ENCODE measurements around the gene RHBDL1.

The RHBDL1 gene

DNA sequence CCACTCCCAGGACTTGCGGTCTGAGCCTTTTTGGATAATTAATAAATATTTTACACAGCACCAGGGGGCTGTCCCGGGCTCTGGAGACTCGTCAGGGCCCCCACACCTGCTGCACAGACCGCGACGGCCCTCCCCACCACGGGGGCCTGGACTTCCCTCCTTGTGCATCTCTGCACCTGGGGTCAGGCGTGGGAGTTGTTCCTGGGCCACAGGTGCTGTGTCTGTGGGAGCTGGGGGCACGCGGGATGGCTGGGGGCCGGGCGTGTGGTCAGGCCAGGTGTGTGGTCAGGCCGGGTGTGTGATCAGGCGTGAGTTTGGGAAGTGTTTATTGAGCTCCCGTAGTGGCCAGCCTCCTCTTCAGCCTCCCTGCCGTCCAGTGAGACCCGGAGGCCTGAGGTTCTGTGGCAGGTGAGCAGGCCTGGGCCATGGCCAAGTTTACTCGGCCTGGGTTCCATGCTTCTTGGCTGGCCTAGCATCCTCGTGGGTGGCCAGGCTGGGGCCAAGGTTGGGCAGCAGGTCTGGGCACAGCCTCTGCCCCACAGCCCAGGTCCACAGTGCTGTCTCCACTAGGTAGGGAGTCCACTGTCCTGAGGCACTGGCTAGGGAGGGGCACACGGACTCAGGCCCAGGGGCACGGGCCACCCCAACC lies 2.9 kb downstream of the RHBDL1 start:
- Histone ChIP-seq H2AFZ (ENCODE audit: low read depth, low read length, severe bottlenecking) (no peak overlapping the region), H4K20me1 (ENCODE audit: low read depth, low read length) (no peaks in the 10 kb centered on the region), H3K9ac (ENCODE audit: low read length) (no peak overlapping the region), H3K36me3 (ENCODE audit: low read length) (no peaks in the 10 kb centered on the region), H3K4me3 (ENCODE audit: insufficient read depth, low read length, poor library complexity, severe bottlenecking) (no peak overlapping the region), H3K27me3 (ENCODE audit: low read length) (no peaks in the 10 kb centered on the region), H3K4me2 (ENCODE audit: low read depth, low read length, poor library complexity, severe bottlenecking) (no peak overlapping the region), H3K79me2 (ENCODE audit: insufficient read depth, low read length) (peaks cover 23% of the 10 kb centered on the region; the same call in 1 of the 2 replicates), H3K9me3 (ENCODE audit: insufficient read depth, low read length) (no peaks in the 10 kb centered on the region), H3K9me2 (replicated peaks; ENCODE audit: insufficient read depth, low read length) (no peaks in the 10 kb centered on the region), H3F3A (ENCODE audit: insufficient read depth) (peaks cover 9% of the 10 kb centered on the region; the same call in 1 of the 2 replicates), H3K27ac (ENCODE audit: low read depth, low read length) (no peak overlapping the region)
- TF ChIP-seq, protein P1, sequence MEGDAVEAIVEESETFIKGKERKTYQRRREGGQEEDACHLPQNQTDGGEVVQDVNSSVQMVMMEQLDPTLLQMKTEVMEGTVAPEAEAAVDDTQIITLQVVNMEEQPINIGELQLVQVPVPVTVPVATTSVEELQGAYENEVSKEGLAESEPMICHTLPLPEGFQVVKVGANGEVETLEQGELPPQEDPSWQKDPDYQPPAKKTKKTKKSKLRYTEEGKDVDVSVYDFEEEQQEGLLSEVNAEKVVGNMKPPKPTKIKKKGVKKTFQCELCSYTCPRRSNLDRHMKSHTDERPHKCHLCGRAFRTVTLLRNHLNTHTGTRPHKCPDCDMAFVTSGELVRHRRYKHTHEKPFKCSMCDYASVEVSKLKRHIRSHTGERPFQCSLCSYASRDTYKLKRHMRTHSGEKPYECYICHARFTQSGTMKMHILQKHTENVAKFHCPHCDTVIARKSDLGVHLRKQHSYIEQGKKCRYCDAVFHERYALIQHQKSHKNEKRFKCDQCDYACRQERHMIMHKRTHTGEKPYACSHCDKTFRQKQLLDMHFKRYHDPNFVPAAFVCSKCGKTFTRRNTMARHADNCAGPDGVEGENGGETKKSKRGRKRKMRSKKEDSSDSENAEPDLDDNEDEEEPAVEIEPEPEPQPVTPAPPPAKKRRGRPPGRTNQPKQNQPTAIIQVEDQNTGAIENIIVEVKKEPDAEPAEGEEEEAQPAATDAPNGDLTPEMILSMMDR (IDR thresholded peaks at IDR 0.05; ENCODE audit: insufficient read depth, low read length, poor library complexity, severe bottlenecking) = no peak
- TF ChIP-seq EZH2phosphoT487 (conservative IDR thresholded peaks at IDR 0.05; ENCODE audit: low read length) = no peak

DNA sequence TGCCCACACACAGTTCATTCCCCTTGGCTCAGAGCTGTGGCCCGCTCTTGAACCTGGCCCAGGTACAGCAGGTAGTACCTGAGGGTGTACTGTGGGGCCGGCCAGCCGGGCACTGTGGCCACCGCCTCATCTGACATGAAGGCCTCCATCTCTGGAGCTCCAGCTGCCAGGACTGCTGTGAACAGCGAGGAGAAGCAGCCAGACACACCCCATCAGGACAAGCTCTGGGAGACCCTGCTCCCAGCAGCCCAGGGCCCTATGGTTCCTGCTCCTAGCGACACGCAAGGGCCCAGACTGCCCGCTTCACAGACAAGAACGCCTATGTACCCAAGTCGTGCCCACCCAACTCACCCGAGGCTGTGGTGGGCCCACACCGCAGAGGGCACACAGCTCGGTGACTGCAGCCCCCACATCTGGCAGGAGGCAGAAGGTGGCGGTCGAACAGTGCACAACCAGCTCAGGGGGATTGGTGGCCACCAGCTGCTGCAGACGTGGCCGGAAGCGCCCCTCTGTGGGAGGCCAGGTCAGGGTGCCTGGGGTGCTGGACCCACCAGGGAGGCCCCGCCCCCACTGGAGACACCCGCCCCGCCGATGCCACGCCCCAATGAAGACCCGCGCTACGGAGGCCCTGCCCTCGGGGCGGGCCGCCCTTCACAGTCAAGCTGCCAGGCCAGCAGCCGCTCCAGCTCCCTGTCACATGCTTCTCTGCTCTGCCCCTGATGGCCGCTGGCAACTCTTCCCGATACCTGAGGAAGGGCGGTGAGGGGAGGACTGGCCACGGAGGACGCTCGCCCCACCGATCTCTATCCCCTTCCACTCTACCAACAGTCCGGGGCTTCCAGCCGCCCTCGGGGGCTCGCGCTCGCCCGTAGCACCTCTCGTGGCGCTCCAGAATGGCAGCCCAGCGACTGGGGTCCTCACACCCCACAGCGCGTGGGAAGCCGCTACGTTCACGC lies 3.7 kb downstream of the RHBDL1 start:
- Histone ChIP-seq H2AFZ (ENCODE audit: low read depth, low read length, severe bottlenecking) (peak overlapping the region; percentile 90), H3K27ac (ENCODE audit: low read depth, low read length) (peak overlapping the region; percentile 69)

DNA sequence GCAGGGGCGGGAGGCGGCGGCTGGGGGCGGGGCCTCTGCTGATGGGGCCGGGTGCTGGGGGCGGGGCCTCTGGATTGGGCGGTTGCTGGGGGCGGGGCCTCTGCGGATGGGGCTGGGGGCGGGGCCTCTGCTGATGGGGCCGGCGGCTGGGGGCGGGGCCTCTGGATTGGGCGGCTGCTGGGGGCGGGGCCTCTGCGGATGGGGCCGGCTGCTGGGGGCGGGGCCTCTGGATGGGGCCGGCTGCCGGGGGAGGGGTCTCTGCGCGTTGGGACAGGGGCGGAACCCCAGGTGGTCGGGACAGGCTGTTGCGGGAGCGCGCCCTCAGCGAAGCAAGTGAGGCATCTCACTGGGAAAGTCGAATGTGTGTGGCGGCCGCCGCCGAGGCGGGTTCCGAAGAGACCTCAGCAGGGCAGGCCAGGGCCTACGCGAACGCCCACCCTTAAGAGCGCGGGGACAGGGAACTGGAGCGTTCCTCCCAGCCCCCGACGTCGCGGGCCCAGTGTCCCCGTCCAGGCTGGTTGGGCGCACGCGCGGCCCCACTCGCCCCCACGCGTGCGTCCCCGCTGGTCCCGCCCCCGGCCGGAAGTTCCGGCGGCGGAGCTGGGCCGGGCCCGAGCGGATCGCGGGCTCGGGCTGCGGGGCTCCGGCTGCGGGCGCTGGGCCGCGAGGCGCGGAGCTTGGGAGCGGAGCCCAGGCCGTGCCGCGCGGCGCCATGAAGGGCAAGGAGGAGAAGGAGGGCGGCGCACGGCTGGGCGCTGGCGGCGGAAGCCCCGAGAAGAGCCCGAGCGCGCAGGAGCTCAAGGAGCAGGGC lies 4.5 kb downstream of the RHBDL1 start, which contains the start of gene STUB1:
Gene STUB1 (plus strand): TSS at position 597 of the 811 bp plus-strand sequence. CDS start 116 bp downstream, at position 713.
- H3K79me2 ChIP-seq (ENCODE audit: insufficient read depth, low read length) = peaks cover 23% of the 10 kb centered on the region; the same call in 1 of the 2 replicates
- H3K9me2 ChIP-seq (replicated peaks; ENCODE audit: insufficient read depth, low read length) = no peaks in the 10 kb centered on the region
- no peaks in the 10 kb centered on the region for H3K27me3 ChIP-seq (ENCODE audit: low read length)
- H3K9ac ChIP-seq (ENCODE audit: low read length) = peak within 1 kb of the TSS; percentile 75
- no peaks in the 10 kb centered on the region for H3K9me3 ChIP-seq (ENCODE audit: insufficient read depth, low read length)
- H2AFZ ChIP-seq (ENCODE audit: low read depth, low read length, severe bottlenecking) = peak within 1 kb of the TSS; percentile 90
- peak within 1 kb of the TSS; percentile 69 for H3K27ac ChIP-seq (ENCODE audit: low read depth, low read length)
- peak within 1 kb of the TSS; percentile 62 for H3K4me3 ChIP-seq (ENCODE audit: insufficient read depth, low read length, poor library complexity, severe bottlenecking)
- no peaks in the 10 kb centered on the region for H3K36me3 ChIP-seq (ENCODE audit: low read length)
- H4K20me1 ChIP-seq (ENCODE audit: low read depth, low read length) = no peaks in the 10 kb centered on the region
- TF ChIP-seq, protein P1 (IDR thresholded peaks at IDR 0.05; ENCODE audit: insufficient read depth, low read length, poor library complexity, severe bottlenecking) = no peak
- TF ChIP-seq EZH2phosphoT487 (conservative IDR thresholded peaks at IDR 0.05; ENCODE audit: low read length) = no peak
- H3F3A ChIP-seq (ENCODE audit: insufficient read depth) = peaks cover 9% of the 10 kb centered on the region; the same call in 1 of the 2 replicates
- H3K4me2 ChIP-seq (ENCODE audit: low read depth, low read length, poor library complexity, severe bottlenecking) = peak within 1 kb of the TSS; percentile 63

More for the DNA sequence above, 3.7 kb downstream of the RHBDL1 start:
- no peaks in the 10 kb centered on the region for H4K20me1 ChIP-seq (ENCODE audit: low read depth, low read length)
- TF ChIP-seq, protein P1 (IDR thresholded peaks at IDR 0.05; ENCODE audit: insufficient read depth, low read length, poor library complexity, severe bottlenecking) = no peak
- no peak for TF ChIP-seq EZH2phosphoT487 (conservative IDR thresholded peaks at IDR 0.05; ENCODE audit: low read length)
- peaks cover 23% of the 10 kb centered on the region; the same call in 1 of the 2 replicates for H3K79me2 ChIP-seq (ENCODE audit: insufficient read depth, low read length)
- no peaks in the 10 kb centered on the region for H3K9me3 ChIP-seq (ENCODE audit: insufficient read depth, low read length)
- H3K4me3 ChIP-seq (ENCODE audit: insufficient read depth, low read length, poor library complexity, severe bottlenecking) = peak overlapping the region; percentile 32
- H3F3A ChIP-seq (ENCODE audit: insufficient read depth) = peaks cover 9% of the 10 kb centered on the region; the same call in 1 of the 2 replicates
- no peaks in the 10 kb centered on the region for H3K36me3 ChIP-seq (ENCODE audit: low read length)
- H3K9me2 ChIP-seq (replicated peaks; ENCODE audit: insufficient read depth, low read length) = no peaks in the 10 kb centered on the region
- H3K4me2 ChIP-seq (ENCODE audit: low read depth, low read length, poor library complexity, severe bottlenecking) = peak overlapping the region; percentile 63
- peak overlapping the region; percentile 49 for H3K9ac ChIP-seq (ENCODE audit: low read length)
- H3K27me3 ChIP-seq (ENCODE audit: low read length) = no peaks in the 10 kb centered on the region

Data from SU-DHL-6 (cell line).